Hypothalamus (tissue), 51 donors: ENCODE data around the gene HMGCLL1.

ENCODE experiments used
- DNase-seq, 51 donors: peaks; one replicate each; lab custom pipeline; 2025; lab: John Stamatoyannopoulos, UW

Gene HMGCLL1

DNA sequence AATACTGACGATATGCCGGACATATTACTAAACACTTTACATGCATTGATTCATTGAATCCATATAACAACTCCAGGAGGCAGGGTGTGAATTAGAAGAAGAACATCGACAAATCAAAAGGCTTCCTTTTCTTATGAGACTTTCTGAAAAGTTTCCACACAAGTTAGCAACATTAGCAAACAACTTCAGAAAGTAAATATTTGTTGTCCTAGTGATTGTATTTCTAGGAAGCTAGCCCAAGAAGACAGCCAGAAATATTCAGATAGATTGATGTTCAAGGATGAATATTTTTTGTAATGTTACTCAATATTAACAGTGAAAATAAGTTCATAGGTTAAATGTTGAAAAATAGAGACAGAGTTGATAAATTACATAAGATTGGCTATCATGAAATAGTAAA is 131.1 kb downstream of the HMGCLL1 start:
- DNase-seq, result no peak

GRCh38 chr6:55445648-55446204 is 133.3 kb downstream of the HMGCLL1 start:
- peak in 1 of 51 donors; percentile 45 for DNase-seq

- DNase-seq, result no peak
Measured at GRCh38 chr6:55443238-55444134, 135.5 kb downstream of the HMGCLL1 start.

- no peak for DNase-seq
Measured at GRCh38 chr6:55438203-55438602, 140.8 kb downstream of the HMGCLL1 start.

- no peak for DNase-seq
Measured at GRCh38 chr6:55437141-55437540, 141.9 kb downstream of the HMGCLL1 start.

DNA sequence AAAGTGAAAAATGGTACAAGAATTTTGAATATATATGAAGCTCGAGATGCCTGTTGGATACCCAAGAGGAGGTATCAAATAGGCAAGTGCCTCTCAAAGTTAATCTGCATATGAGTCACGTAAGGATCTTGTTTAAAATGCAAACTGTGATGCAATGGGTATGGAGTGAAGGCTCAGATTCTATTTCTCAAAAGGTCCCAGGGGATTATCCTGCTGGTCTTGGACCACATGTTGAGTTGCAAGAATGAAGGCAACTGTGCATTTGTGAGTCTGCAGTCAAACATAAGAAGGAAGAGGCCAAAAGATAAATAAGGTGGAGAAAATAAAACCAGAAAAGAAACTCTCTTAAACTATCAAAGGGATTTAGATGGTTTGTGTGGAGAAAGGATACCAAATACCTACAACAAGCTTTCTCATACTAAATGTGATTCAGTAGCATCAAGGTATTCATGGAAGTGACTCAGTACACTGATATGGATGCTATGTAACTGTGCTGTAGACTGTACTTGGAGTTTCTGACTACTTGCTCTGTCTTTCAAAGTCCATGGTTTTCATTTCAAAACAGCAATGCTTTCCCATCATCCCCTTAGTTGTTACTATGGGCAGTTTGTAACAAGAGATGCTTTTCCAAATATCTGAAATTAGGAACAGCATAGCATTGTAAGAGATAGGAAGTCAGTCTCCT is 145.4 kb downstream of the HMGCLL1 start:
- no peak for DNase-seq

DNA sequence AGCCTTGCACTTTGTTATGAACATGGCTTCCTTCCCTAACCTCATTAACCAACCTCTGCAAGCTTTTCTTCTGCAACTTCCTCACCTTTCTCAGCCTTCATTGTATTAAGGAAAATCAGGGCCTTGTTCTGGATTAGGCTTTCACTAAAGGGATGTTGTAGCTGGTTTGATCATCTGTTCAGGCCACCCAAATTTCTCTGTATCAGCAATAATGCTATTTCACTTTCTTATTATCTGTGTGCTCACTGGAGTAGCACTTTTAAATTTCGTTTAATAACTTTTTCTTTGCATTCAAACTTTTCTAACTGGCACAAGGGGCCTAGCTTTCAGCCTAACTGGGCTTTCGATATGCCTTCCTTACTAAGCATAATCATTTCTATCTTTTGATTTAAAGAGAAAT is 155.1 kb downstream of the HMGCLL1 start:
- no peak for DNase-seq

- DNase-seq, result no peak
Measured at GRCh38 chr6:55410674-55411073, 168.3 kb downstream of the HMGCLL1 start.

DNA sequence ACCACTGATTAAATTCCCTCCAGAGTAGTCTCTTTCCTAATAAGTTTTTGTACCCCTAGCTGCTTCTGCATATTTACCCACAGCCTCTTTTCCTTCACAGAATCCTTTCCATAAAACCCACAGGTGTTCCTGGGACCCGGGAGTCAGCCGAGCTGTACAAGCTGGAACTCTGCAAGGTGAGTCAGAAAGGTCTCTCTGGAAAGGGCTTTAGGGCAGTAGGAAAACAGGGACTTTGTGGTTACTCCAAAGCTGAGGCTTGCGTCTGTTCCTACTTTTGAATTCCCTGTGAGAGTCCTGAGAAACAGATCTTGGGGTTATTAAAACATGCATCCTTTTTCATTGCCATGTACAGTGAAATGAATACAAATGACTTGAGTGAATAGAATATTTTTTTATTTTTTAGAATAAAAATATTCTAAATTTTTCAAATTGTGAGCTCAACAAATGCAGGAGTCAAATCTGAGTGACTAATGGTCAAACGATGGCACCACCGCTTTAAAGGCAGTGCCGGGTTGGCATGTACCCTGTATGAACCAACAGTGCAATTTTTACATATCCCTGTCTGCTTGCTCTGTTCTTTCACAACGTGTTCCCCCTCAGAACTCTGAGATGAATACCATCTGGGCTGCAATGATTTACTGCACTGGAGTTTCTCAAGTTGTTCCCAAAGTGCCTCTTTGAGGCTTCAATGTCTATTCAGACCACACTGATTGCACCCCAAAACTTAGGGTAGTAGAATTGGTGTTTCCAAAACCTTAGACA is 173.3 kb downstream of the HMGCLL1 start:
- DNase-seq, result no peak

DNA sequence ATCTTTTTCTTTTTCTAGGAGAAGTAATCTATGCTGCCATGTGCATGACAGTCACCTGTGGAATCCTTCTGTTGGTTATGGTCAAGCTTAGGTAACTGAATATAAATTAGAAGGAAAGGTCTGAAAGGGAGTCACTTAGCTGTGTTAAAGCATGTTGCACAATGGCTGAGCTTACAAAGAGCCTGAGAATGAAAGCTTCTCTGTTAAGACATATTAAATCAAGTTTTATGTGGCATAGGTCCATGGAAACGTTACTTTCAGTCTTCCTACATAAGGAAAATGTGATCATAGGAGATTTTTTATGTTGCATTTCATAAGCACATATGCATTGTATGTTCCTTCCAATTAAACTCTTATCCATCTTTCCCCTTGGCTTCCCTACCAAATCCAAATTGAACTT is 179.6 kb downstream of the HMGCLL1 start:
- no peak for DNase-seq

DNA sequence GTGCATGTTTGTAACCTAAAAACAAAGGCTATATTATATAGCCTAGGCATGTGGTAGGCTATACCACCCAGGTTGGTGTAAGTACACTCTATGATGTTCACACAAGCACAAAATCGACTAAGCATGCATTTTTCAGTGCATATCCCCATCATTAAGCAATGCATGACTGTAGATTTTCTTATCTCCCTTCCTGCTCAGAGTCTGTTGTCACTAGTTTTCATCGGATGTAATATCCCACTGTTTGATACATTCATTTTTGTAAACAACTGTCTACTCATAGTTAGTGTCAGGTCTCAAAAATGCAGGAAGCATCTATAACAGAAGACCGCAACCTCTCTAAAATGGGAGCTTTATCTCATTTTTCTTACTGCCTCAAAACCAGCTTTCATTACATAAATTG is 181.0 kb downstream of the HMGCLL1 start:
- DNase-seq, result no peak

DNA sequence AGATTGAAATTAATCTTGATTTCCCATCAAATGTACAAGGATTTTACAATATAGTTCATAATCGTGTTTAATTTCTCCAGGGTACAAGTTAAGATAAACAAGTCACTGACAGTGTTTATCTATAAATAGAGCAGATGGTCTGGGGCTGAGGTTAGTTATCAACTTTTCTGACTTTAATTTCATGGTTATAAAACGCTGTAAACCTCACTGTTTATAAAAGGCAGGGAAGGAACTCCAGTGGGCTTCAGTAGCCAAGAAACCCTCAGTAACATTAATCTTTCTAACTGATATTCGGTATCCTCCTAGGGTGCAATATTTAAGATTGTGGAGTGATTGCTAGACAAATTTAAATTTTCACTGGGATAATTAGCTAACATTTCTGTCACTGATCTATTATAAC is 183.1 kb downstream of the HMGCLL1 start:
- DNase-seq, result no peak

GRCh38 chr6:55388211-55388610 is 190.8 kb downstream of the HMGCLL1 start:
- peak in 1 of 51 donors; percentile 5 for DNase-seq
